Trophoblast cell (in vitro differentiated cells and primary cell): ENCODE data around the gene COL2A1.
A peak's percentile ranks its signal among the peaks of the same experiment; 100 is the strongest.

Experiments
- DNase-seq, 2 donors: peaks; one replicate each; pipeline ENCODE4 v3.0.0-alpha.2; 2016
- H2AFZ ChIP-seq: 2 replicates; pipeline ENCODE4 v1.6.1; 2013; ENCODE audit warnings: low read length, moderate library complexity, mild to moderate bottlenecking; ENCODE audit not compliant: insufficient read depth, poor library complexity
- H2AK5ac ChIP-seq: 2 replicates; pipeline ENCODE4 v1.6.1; 2013; ENCODE audit warnings: mild to moderate bottlenecking, low read length
- H2BK120ac ChIP-seq: 2 replicates; pipeline ENCODE4 v1.6.1; 2013; ENCODE audit warnings: low read length, mild to moderate bottlenecking, moderate library complexity; ENCODE audit not compliant: insufficient read depth, poor library complexity
- H2BK12ac ChIP-seq: 2 replicates; pipeline ENCODE4 v1.6.1; 2013; ENCODE audit warnings: mild to moderate bottlenecking, low read length, moderate library complexity
- H2BK5ac ChIP-seq: 2 replicates; pipeline ENCODE4 v1.6.1; 2013; ENCODE audit warnings: low read length, low read depth, moderate library complexity, mild to moderate bottlenecking; ENCODE audit not compliant: poor library complexity
- H3K14ac ChIP-seq: 2 replicates; pipeline ENCODE4 v1.6.1; 2013; ENCODE audit warnings: mild to moderate bottlenecking, low read length
- H3K18ac ChIP-seq: 2 replicates; pipeline ENCODE4 v1.6.1; 2013; ENCODE audit warnings: mild to moderate bottlenecking, low read length
- H3K23ac ChIP-seq: 2 replicates; pipeline ENCODE4 v1.6.1; 2013; ENCODE audit warnings: low read length
- H3K27ac ChIP-seq: 2 replicates; pipeline ENCODE4 v1.5.1; 2013; ENCODE audit warnings: low read depth, mild to moderate bottlenecking, inconsistent platforms, low read length, moderate library complexity
- H3K27me3 ChIP-seq: 2 replicates; pipeline ENCODE4 v1.6.1; 2013; ENCODE audit warnings: inconsistent platforms, mild to moderate bottlenecking, low read length, moderate library complexity; ENCODE audit not compliant: insufficient read depth
- H3K36me3 ChIP-seq, 2 experiments: 1 replicate in 1 of 2; 2 replicates in 1 of 2; pipeline ENCODE4 v1.6.1; 2013; ENCODE audit warnings: low read length in 2 of 2, mild to moderate bottlenecking in 2 of 2, moderate library complexity in 1 of 2; ENCODE audit not compliant: insufficient read depth in 2 of 2, control insufficient read depth in 1 of 2
- H3K4ac ChIP-seq: 2 replicates; pipeline ENCODE4 v1.6.1; 2013; ENCODE audit warnings: low read depth, mild to moderate bottlenecking, low read length, moderate library complexity
- H3K4me1 ChIP-seq, 2 experiments: 1 replicate in 1 of 2; 2 replicates in 1 of 2; pipeline ENCODE4 v1.6.1; 2013; ENCODE audit warnings: low read length in 2 of 2, mild to moderate bottlenecking in 2 of 2, moderate library complexity in 1 of 2; ENCODE audit not compliant: insufficient read depth in 2 of 2, control insufficient read depth in 1 of 2
- H3K4me2 ChIP-seq: 2 replicates; pipeline ENCODE4 v1.6.1; 2013; ENCODE audit warnings: inconsistent platforms, mild to moderate bottlenecking, low read length, moderate library complexity
- H3K4me3 ChIP-seq: 2 replicates; pipeline ENCODE4 v1.5.1; 2013; ENCODE audit warnings: mild to moderate bottlenecking, low read depth, low read length, inconsistent platforms
- H3K79me1 ChIP-seq: one replicate; pipeline ENCODE4 v1.6.1; 2013; ENCODE audit warnings: low read length
- H3K79me2 ChIP-seq: 2 replicates; pipeline ENCODE4 v1.6.1; 2013; ENCODE audit warnings: low read length, mild to moderate bottlenecking; ENCODE audit not compliant: control insufficient read depth, insufficient read depth, poor library complexity
- H3K9ac ChIP-seq: 2 replicates; pipeline ENCODE4 v1.6.1; 2013; ENCODE audit warnings: mild to moderate bottlenecking, low read length
- H3K9me3 ChIP-seq: 2 replicates; pipeline ENCODE4 v1.6.1; 2013; ENCODE audit warnings: low read depth, mild to moderate bottlenecking, control low read depth, inconsistent platforms, low read length; ENCODE audit not compliant: insufficient read depth
- H4K12ac ChIP-seq: 2 replicates; pipeline ENCODE4 v1.6.1; 2013; ENCODE audit warnings: low read depth, mild to moderate bottlenecking, low read length, moderate library complexity
- H4K8ac ChIP-seq: 2 replicates; pipeline ENCODE4 v1.6.1; 2013; ENCODE audit warnings: low read depth, mild to moderate bottlenecking, low read length, moderate library complexity
- H4K91ac ChIP-seq: one replicate; pipeline ENCODE4 v1.6.1; 2013; ENCODE audit warnings: low read depth, mild to moderate bottlenecking, low read length, moderate library complexity
- WGBS: extraction: QIAGEN DNeasy Blood & Tissue Kit; methylation state at CpG from one replicate; pipeline ENCODE4 v1.1.7; 2013; ENCODE audit warnings: missing lambda C conversion rate; ENCODE audit not compliant: insufficient read length, insufficient coverage; ENCODE audit errors: extremely low coverage; 5-methylcytosine and 5-hydroxymethylcytosine counted together

COL2A1 gene

GRCh38 chr12:47980197-47980596 lies 24.1 kb downstream of the COL2A1 start:
- peaks cover 22% of the 10 kb centered on the region for H3K79me1 ChIP-seq
- H3K4ac ChIP-seq, result no peak overlapping the region
- H2AFZ ChIP-seq, result no peak overlapping the region
- no CpG with 5 or more reads among the region's 7 CpGs for WGBS
- no peak overlapping the region for H2BK5ac ChIP-seq
- H3K14ac ChIP-seq, result no peak overlapping the region
- H3K4me1 ChIP-seq, result peaks cover 22 to 28% of the 10 kb centered on the region in 2 experiments
- H3K4me2 ChIP-seq, result no peak overlapping the region
- peak overlapping the region; percentile 28 for H2BK12ac ChIP-seq
- no peak overlapping the region for H3K4me3 ChIP-seq
- H3K27ac ChIP-seq, result no peak overlapping the region
- no peak overlapping the region for H3K9ac ChIP-seq
- peaks cover 79 to 80% of the 10 kb centered on the region in 2 experiments for H3K36me3 ChIP-seq
- no peaks in the 10 kb centered on the region for H3K79me2 ChIP-seq
- peak overlapping the region; percentile 51 for H4K91ac ChIP-seq
- no peak overlapping the region for H3K23ac ChIP-seq
- peak overlapping the region; percentile 16 for H2AK5ac ChIP-seq
- no peak overlapping the region for H3K18ac ChIP-seq
- no peak overlapping the region for H4K8ac ChIP-seq
- peaks cover 5% of the 10 kb centered on the region for H3K9me3 ChIP-seq
- H4K12ac ChIP-seq, result peak overlapping the region; percentile 2
- no peak for DNase-seq
- H2BK120ac ChIP-seq, result peak overlapping the region; percentile 53
- no peaks in the 10 kb centered on the region for H3K27me3 ChIP-seq

- peak overlapping the region; percentile 25 for H2BK12ac ChIP-seq
- H3K4me2 ChIP-seq, result no peak overlapping the region
- H3K4me1 ChIP-seq, result peaks cover 22 to 28% of the 10 kb centered on the region in 2 experiments
- H2AK5ac ChIP-seq, result peak overlapping the region; percentile 53
- H3K27ac ChIP-seq, result no peak overlapping the region
- peak overlapping the region; percentile 80 for H4K91ac ChIP-seq
- H4K8ac ChIP-seq, result peak overlapping the region; percentile 17
- H3K23ac ChIP-seq, result no peak overlapping the region
- H3K9me3 ChIP-seq, result peaks cover 5% of the 10 kb centered on the region
- peak overlapping the region; percentile 17 for H3K4ac ChIP-seq
- no peak overlapping the region for H3K4me3 ChIP-seq
- no peak overlapping the region for H3K9ac ChIP-seq
- H2BK5ac ChIP-seq, result peak overlapping the region; percentile 22
- H2AFZ ChIP-seq, result no peak overlapping the region
- peak overlapping the region; percentile 14 for H3K18ac ChIP-seq
- H2BK120ac ChIP-seq, result peak overlapping the region; percentile 65
- no peaks in the 10 kb centered on the region for H3K27me3 ChIP-seq
- H3K36me3 ChIP-seq, result peaks cover 79 to 81% of the 10 kb centered on the region in 2 experiments
- H4K12ac ChIP-seq, result no peak overlapping the region
- WGBS, result no CpG with 5 or more reads among the region's 11 CpGs
- H3K79me1 ChIP-seq, result peaks cover 22% of the 10 kb centered on the region
- no peak for DNase-seq
- no peaks in the 10 kb centered on the region for H3K79me2 ChIP-seq
- peak overlapping the region; percentile 37 for H3K14ac ChIP-seq
These were observed 24.6 kb downstream of the COL2A1 start for GRCh38 chr12:47979686-47980085.

- no peak overlapping the region for H2AFZ ChIP-seq
- no peak overlapping the region for H2BK5ac ChIP-seq
- no CpG with 5 or more reads among the region's 5 CpGs for WGBS
- peak overlapping the region; percentile 65 for H2BK120ac ChIP-seq
- H2AK5ac ChIP-seq, result no peak overlapping the region
- H4K91ac ChIP-seq, result peak overlapping the region; percentile 80
- peaks cover 22% of the 10 kb centered on the region for H3K79me1 ChIP-seq
- H3K23ac ChIP-seq, result no peak overlapping the region
- peaks cover 5% of the 10 kb centered on the region for H3K9me3 ChIP-seq
- H3K27me3 ChIP-seq, result no peaks in the 10 kb centered on the region
- no peak for DNase-seq
- no peak overlapping the region for H3K4me2 ChIP-seq
- H3K36me3 ChIP-seq, result peaks cover 78 to 79% of the 10 kb centered on the region in 2 experiments
- no peak overlapping the region for H3K4ac ChIP-seq
- no peak overlapping the region for H3K18ac ChIP-seq
- H3K79me2 ChIP-seq, result no peaks in the 10 kb centered on the region
- H3K4me3 ChIP-seq, result no peak overlapping the region
- H4K8ac ChIP-seq, result peak overlapping the region; percentile 17
- H2BK12ac ChIP-seq, result no peak overlapping the region
- H4K12ac ChIP-seq, result no peak overlapping the region
- H3K9ac ChIP-seq, result no peak overlapping the region
- no peak overlapping the region for H3K14ac ChIP-seq
- peaks cover 22 to 28% of the 10 kb centered on the region in 2 experiments for H3K4me1 ChIP-seq
- no peak overlapping the region for H3K27ac ChIP-seq
These were observed 25.1 kb downstream of the COL2A1 start for GRCh38 chr12:47979166-47979565.

- H2BK120ac ChIP-seq, result no peak overlapping the region
- H3K36me3 ChIP-seq, result peaks cover 81 to 82% of the 10 kb centered on the region in 2 experiments
- H4K91ac ChIP-seq, result peak overlapping the region; percentile 47
- WGBS, result no CpG with 5 or more reads among the region's 7 CpGs
- no peak overlapping the region for H4K12ac ChIP-seq
- peaks cover 22% of the 10 kb centered on the region for H3K79me1 ChIP-seq
- H3K27ac ChIP-seq, result no peak overlapping the region
- no peak for DNase-seq
- no peak overlapping the region for H4K8ac ChIP-seq
- no peak overlapping the region for H2BK5ac ChIP-seq
- H3K4me2 ChIP-seq, result no peak overlapping the region
- no peak overlapping the region for H3K23ac ChIP-seq
- no peaks in the 10 kb centered on the region for H3K79me2 ChIP-seq
- no peak overlapping the region for H3K4ac ChIP-seq
- H3K14ac ChIP-seq, result no peak overlapping the region
- H2BK12ac ChIP-seq, result no peak overlapping the region
- H2AK5ac ChIP-seq, result no peak overlapping the region
- no peak overlapping the region for H3K9ac ChIP-seq
- no peak overlapping the region for H3K4me3 ChIP-seq
- peaks cover 8% of the 10 kb centered on the region for H3K9me3 ChIP-seq
- no peak overlapping the region for H2AFZ ChIP-seq
- H3K27me3 ChIP-seq, result no peaks in the 10 kb centered on the region
- H3K18ac ChIP-seq, result no peak overlapping the region
- H3K4me1 ChIP-seq, result peaks cover 22 to 28% of the 10 kb centered on the region in 2 experiments
These were observed 25.7 kb downstream of the COL2A1 start for GRCh38 chr12:47978598-47978873.
